Neural cell (in vitro differentiated cells): ENCODE data around the gene CPOX. TPM values are rescaled to one million over a fixed set of nuclear protein-coding genes. Genes with fewer than 3 reads are reported as not detected.
A peak's percentile ranks its signal among the peaks of the same experiment; 100 is the strongest.

ENCODE experiments used
- H2AFZ ChIP-seq: fragments of 200-600, 300-800 bp; sonication (generic), shearing (Covaris generic); 2 replicates; pipeline ENCODE4 v1.6.0; 2014; ENCODE audit warnings: low read depth, mild to moderate bottlenecking, antibody characterized with exemption, low read length, moderate library complexity
- H3F3A ChIP-seq: fragments of 200-600 bp; shearing (Covaris generic); 2 replicates; pipeline ENCODE4 v1.6.1; 2016; ENCODE audit warnings: mild to moderate bottlenecking, moderate library complexity, mixed read lengths, antibody characterized with exemption, low read length; ENCODE audit not compliant: insufficient read depth, poor library complexity, severe bottlenecking
- H3K27ac ChIP-seq: fragments of 200-600, 300-800 bp; sonication (generic), shearing (Covaris generic); 2 replicates; pipeline ENCODE4 v1.5.1; 2014; ENCODE audit warnings: mild to moderate bottlenecking, low read length, moderate library complexity
- H3K27me3 ChIP-seq: fragments of 300-800, 200-600 bp; sonication (generic), shearing (Covaris generic); 2 replicates; pipeline ENCODE4 v1.6.0; 2014; ENCODE audit warnings: mild to moderate bottlenecking, low read depth, low read length, moderate library complexity; ENCODE audit not compliant: insufficient read depth
- H3K36me3 ChIP-seq: fragments of 300-800, 200-600 bp; sonication (generic), shearing (Covaris generic); 2 replicates; pipeline ENCODE4 v1.5.1; 2014; ENCODE audit warnings: mild to moderate bottlenecking, antibody characterized with exemption, low read length, moderate library complexity; ENCODE audit not compliant: insufficient read depth
- H3K4me2 ChIP-seq: fragments of 300-800, 200-600 bp; sonication (generic), shearing (Covaris generic); 2 replicates; pipeline ENCODE4 v1.6.0; 2014; ENCODE audit warnings: mild to moderate bottlenecking, low read length
- H3K4me3 ChIP-seq: fragments of 300-800, 200-600 bp; sonication (generic), shearing (Covaris generic); 2 replicates; pipeline ENCODE4 v1.5.1; 2014; ENCODE audit warnings: mild to moderate bottlenecking, low read length, moderate library complexity
- H3K79me2 ChIP-seq: fragments of 200-600 bp; shearing (Covaris generic); replicated peaks from 2 replicates; pipeline ENCODE4 v1.6.0; 2014; ENCODE audit warnings: mild to moderate bottlenecking, low read length, moderate library complexity; ENCODE audit not compliant: insufficient read depth
- H3K9ac ChIP-seq: fragments of 300-800, 200-600 bp; sonication (generic), shearing (Covaris generic); 2 replicates; pipeline ENCODE4 v1.6.1; 2016; ENCODE audit warnings: mild to moderate bottlenecking, low read length, mixed read lengths
- H3K9me2 ChIP-seq: fragments of 200-600 bp; shearing (Covaris generic); 2 replicates; pipeline ENCODE4 v1.6.1; 2016; ENCODE audit warnings: mild to moderate bottlenecking, low read length, mixed read lengths; ENCODE audit not compliant: insufficient read depth
- H3K9me3 ChIP-seq: fragments of 200-600, 300-800 bp; sonication (generic), shearing (Covaris generic); 2 replicates; pipeline ENCODE4 v1.6.1; 2016; ENCODE audit warnings: mild to moderate bottlenecking, mixed run types, low read length, moderate library complexity, mixed read lengths
- H4K20me1 ChIP-seq: fragments of 200-600 bp; shearing (Covaris generic); 2 replicates; pipeline ENCODE4 v1.6.1; 2016; ENCODE audit warnings: mild to moderate bottlenecking, mixed run types; ENCODE audit not compliant: insufficient read depth
- EP300 ChIP-seq: fragments of 450-650 bp; conservative IDR thresholded peaks from 2 replicates; pipeline ENCODE4 v1.6.1; 2014; ENCODE audit warnings: antibody characterized with exemption, mild to moderate bottlenecking, moderate library complexity; ENCODE audit not compliant: poor library complexity, severe bottlenecking
- EZH2 ChIP-seq: fragments of 200-600, 300-800 bp; shearing (Covaris generic), sonication (generic); IDR thresholded peaks from 2 replicates; pipeline ENCODE4 v1.6.1; 2014; ENCODE audit warnings: antibody characterized with exemption, low read length, borderline replicate concordance, mild to moderate bottlenecking; ENCODE audit not compliant: insufficient read depth, poor library complexity, severe bottlenecking
- MXI1 ChIP-seq: fragments of 450-650 bp; conservative IDR thresholded peaks from 2 replicates; pipeline ENCODE4 v1.6.1; 2014; ENCODE audit warnings: antibody characterized with exemption, mild to moderate bottlenecking; ENCODE audit not compliant: poor library complexity, severe bottlenecking
- POLR2AphosphoS5 ChIP-seq: IDR thresholded peaks from 2 replicates; pipeline ENCODE4 v1.6.1; 2012
- RAD21 ChIP-seq: fragments of 450-650 bp; conservative IDR thresholded peaks from 2 replicates; pipeline ENCODE4 v1.6.1; 2014; ENCODE audit warnings: antibody characterized with exemption, mild to moderate bottlenecking, moderate library complexity
- SMC3 ChIP-seq: fragments of 450-650 bp; conservative IDR thresholded peaks from 2 replicates; pipeline ENCODE4 v1.6.1; 2014; ENCODE audit warnings: antibody characterized with exemption, mild to moderate bottlenecking, moderate library complexity; ENCODE audit not compliant: poor library complexity
- TAF1 ChIP-seq: IDR thresholded peaks from 2 replicates; pipeline ENCODE4 v1.6.1; 2012; ENCODE audit warnings: low read depth
- polyA plus RNA-seq: library from polyadenylated mRNA; depleted of rRNA; stranded (reverse); fragments of >200 nt; gene quantifications from 2 replicates; pipeline ENCODE4 v1.2.3, GENCODE V29; 2014
- TF ChIP-seq, protein P1 (sequence below): fragments of 450-650 bp; IDR thresholded peaks from 2 replicates; pipeline ENCODE4 v1.5.1; 2014; ENCODE audit warnings: antibody characterized with exemption, mild to moderate bottlenecking, moderate library complexity; ENCODE audit not compliant: poor library complexity, severe bottlenecking
- TF ChIP-seq, protein P2 (sequence below): IDR thresholded peaks from 2 replicates; pipeline ENCODE4 v1.6.1; 2012; ENCODE audit warnings: borderline replicate concordance

CPOX gene
- polyA plus RNA-seq, 1 donor from 2014 or later, result 37.4 TPM

- H3K27ac ChIP-seq, result no peak overlapping the region
- no peaks in the 10 kb centered on the region for H3K36me3 ChIP-seq
- no peaks in the 10 kb centered on the region for H3K79me2 ChIP-seq
- H4K20me1 ChIP-seq, result no peaks in the 10 kb centered on the region
- no peaks in the 10 kb centered on the region for H3F3A ChIP-seq
- no peaks in the 10 kb centered on the region for H3K9me2 ChIP-seq
- TF ChIP-seq RAD21 (peak; percentile 42), MXI1 (no peak), TAF1 (no peak), SMC3 (peak; percentile 62), POLR2AphosphoS5 (no peak), EZH2 (no peak), EP300 (no peak)
- TF ChIP-seq, protein P1, sequence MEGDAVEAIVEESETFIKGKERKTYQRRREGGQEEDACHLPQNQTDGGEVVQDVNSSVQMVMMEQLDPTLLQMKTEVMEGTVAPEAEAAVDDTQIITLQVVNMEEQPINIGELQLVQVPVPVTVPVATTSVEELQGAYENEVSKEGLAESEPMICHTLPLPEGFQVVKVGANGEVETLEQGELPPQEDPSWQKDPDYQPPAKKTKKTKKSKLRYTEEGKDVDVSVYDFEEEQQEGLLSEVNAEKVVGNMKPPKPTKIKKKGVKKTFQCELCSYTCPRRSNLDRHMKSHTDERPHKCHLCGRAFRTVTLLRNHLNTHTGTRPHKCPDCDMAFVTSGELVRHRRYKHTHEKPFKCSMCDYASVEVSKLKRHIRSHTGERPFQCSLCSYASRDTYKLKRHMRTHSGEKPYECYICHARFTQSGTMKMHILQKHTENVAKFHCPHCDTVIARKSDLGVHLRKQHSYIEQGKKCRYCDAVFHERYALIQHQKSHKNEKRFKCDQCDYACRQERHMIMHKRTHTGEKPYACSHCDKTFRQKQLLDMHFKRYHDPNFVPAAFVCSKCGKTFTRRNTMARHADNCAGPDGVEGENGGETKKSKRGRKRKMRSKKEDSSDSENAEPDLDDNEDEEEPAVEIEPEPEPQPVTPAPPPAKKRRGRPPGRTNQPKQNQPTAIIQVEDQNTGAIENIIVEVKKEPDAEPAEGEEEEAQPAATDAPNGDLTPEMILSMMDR, result peak; percentile 65
- TF ChIP-seq, protein P2, sequence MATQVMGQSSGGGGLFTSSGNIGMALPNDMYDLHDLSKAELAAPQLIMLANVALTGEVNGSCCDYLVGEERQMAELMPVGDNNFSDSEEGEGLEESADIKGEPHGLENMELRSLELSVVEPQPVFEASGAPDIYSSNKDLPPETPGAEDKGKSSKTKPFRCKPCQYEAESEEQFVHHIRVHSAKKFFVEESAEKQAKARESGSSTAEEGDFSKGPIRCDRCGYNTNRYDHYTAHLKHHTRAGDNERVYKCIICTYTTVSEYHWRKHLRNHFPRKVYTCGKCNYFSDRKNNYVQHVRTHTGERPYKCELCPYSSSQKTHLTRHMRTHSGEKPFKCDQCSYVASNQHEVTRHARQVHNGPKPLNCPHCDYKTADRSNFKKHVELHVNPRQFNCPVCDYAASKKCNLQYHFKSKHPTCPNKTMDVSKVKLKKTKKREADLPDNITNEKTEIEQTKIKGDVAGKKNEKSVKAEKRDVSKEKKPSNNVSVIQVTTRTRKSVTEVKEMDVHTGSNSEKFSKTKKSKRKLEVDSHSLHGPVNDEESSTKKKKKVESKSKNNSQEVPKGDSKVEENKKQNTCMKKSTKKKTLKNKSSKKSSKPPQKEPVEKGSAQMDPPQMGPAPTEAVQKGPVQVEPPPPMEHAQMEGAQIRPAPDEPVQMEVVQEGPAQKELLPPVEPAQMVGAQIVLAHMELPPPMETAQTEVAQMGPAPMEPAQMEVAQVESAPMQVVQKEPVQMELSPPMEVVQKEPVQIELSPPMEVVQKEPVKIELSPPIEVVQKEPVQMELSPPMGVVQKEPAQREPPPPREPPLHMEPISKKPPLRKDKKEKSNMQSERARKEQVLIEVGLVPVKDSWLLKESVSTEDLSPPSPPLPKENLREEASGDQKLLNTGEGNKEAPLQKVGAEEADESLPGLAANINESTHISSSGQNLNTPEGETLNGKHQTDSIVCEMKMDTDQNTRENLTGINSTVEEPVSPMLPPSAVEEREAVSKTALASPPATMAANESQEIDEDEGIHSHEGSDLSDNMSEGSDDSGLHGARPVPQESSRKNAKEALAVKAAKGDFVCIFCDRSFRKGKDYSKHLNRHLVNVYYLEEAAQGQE, result no peak
- H3K9ac ChIP-seq, result no peak overlapping the region
- no peak overlapping the region for H2AFZ ChIP-seq
- no peak overlapping the region for H3K4me2 ChIP-seq
- H3K4me3 ChIP-seq, result no peak overlapping the region
- H3K9me3 ChIP-seq, result no peaks in the 10 kb centered on the region
- no peaks in the 10 kb centered on the region for H3K27me3 ChIP-seq
These were observed 3.4 kb upstream of the CPOX start for GRCh38 chr3:98596541-98597500.

GRCh38 chr3:98596087-98596486 lies 2.7 kb upstream of the CPOX start:
- no peak overlapping the region for H2AFZ ChIP-seq
- no peaks in the 10 kb centered on the region for H3F3A ChIP-seq
- no peak overlapping the region for H3K4me2 ChIP-seq
- no peaks in the 10 kb centered on the region for H3K9me2 ChIP-seq
- TF ChIP-seq RAD21, result no peak
- TF ChIP-seq POLR2AphosphoS5, result no peak
- TF ChIP-seq, protein P2, result no peak
- no peak for TF ChIP-seq TAF1
- no peak for TF ChIP-seq MXI1
- TF ChIP-seq, protein P1, result no peak
- no peak for TF ChIP-seq EZH2
- no peak for TF ChIP-seq EP300
- H3K27me3 ChIP-seq, result no peaks in the 10 kb centered on the region
- no peak overlapping the region for H3K27ac ChIP-seq
- H4K20me1 ChIP-seq, result no peaks in the 10 kb centered on the region
- H3K9ac ChIP-seq, result no peak overlapping the region
- no peaks in the 10 kb centered on the region for H3K79me2 ChIP-seq
- no peak overlapping the region for H3K4me3 ChIP-seq
- no peaks in the 10 kb centered on the region for H3K9me3 ChIP-seq
- H3K36me3 ChIP-seq, result no peaks in the 10 kb centered on the region
